Lower leg skin (tissue), 3 donors: ENCODE results near the gene SYNPO2.

Source experiments
- CTCF ChIP-seq, 3 donors: fragments of 450-650 bp; IDR thresholded peaks; one replicate each; pipeline ENCODE4 v1.5.1; 2016; ENCODE audit warnings: antibody characterized with exemption in 3 of 3, mild to moderate bottlenecking in 3 of 3, moderate library complexity in 2 of 3
- POLR2A ChIP-seq, 2 donors: fragments of 450-650 bp; IDR thresholded peaks; one replicate each; pipeline ENCODE4 v1.6.1; 2016 to 2017; ENCODE audit warnings: antibody characterized with exemption in 2 of 2, mild to moderate bottlenecking in 1 of 2, moderate library complexity in 1 of 2

- no peak for TF ChIP-seq POLR2A (IDR thresholded peaks at IDR 0.05)
- no peak for TF ChIP-seq CTCF (IDR thresholded peaks at IDR 0.05)
Observed at GRCh38 chr4:118991686-118992085, 103.0 kb downstream of the SYNPO2 start.
